Inflammatory macrophage treated with lipopolysaccharide for 4 hours (primary cell): ENCODE data around the gene NTF3.
"Not testable (repeated sequence)": the region's sequence is repeated elsewhere in the genome, so short reads cannot be mapped to it uniquely, and the experiment has no call there.

ENCODE experiments used
- DNase-seq: peaks from one replicate; pipeline ENCODE4 v3.0.0-alpha.2; 2020

NTF3 gene

DNA sequence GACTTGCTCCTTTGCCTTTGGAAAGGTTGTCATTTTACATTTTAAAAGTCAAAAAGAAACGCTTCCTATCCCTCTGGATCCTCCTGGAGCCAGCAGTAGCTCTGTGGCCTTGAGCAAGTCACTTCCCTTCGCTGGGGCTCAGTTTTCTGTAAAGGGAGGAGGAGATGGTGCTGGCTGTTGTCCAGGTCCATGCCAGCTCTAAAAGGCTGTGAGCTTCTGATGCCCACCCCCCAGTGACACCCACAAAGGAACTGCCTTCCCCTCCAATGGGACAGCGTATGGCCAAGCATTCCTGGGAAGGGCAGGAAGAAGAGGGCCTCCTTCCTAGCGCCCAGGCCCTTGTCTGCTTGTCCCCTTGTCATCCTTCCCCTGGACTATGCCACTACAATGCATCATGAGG lies 81.5 kb downstream of the NTF3 start:
- no peak for DNase-seq

DNA sequence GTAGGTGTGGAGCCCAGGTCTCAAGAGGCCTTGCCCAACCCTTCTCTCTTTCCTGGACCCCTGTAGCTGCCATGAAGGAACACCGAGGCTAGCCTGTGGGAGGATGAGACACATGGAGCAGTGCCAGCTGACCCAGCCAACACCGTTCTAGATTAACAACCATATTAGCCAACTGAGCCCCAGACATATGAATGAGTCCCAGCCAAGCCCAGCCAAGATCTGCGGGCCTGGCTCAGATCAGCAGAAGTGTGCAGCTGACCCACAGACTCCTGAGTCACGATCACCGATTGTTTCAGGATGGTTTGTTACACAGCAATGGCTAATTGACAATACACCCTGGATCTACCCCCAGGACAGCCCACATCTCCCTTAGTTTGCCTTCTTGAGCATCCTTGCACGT lies 82.1 kb downstream of the NTF3 start:
- DNase-seq = no peak

DNA sequence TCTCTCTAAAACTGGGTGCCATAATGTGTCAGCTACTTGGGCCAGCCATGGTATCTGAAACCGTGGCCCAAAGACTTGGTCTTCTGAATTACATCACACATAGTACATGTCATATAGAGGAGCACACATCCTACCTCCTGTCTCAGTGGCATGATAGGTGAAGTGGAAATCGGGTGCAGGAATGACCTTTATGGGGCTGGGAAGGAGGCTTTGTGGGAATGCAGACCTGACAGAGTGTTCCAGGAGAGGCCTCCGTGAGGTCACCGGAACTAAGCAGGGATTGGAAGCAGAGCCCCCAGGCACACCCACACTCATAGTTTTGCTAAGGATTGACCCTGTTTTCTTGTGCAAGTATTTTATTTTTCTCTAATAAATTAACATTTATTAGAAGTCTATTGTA lies 82.6 kb downstream of the NTF3 start:
- no peak for DNase-seq

DNA sequence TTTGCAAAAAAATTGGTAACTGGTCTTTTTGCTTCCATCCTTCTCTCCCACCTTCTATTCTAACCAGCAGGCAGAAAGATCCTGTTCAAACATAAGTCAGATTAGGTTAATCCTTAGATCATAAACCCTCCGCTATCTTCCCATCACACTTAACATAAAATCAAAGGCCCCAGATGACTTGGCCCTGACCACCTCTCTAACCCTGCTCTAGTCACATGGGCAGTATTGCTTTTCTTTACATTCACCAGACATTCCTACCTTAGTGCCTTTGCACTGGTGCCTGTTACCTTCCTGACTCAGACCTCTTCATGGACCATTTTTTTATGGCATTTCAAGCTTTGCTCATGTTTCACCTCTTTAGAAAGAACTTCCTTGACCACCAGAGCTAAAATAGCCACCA lies 83.5 kb downstream of the NTF3 start:
- DNase-seq = no peak

- no peak for DNase-seq
Observed at GRCh38 chr12:5516371-5517241, 84.7 kb downstream of the NTF3 start.

DNA sequence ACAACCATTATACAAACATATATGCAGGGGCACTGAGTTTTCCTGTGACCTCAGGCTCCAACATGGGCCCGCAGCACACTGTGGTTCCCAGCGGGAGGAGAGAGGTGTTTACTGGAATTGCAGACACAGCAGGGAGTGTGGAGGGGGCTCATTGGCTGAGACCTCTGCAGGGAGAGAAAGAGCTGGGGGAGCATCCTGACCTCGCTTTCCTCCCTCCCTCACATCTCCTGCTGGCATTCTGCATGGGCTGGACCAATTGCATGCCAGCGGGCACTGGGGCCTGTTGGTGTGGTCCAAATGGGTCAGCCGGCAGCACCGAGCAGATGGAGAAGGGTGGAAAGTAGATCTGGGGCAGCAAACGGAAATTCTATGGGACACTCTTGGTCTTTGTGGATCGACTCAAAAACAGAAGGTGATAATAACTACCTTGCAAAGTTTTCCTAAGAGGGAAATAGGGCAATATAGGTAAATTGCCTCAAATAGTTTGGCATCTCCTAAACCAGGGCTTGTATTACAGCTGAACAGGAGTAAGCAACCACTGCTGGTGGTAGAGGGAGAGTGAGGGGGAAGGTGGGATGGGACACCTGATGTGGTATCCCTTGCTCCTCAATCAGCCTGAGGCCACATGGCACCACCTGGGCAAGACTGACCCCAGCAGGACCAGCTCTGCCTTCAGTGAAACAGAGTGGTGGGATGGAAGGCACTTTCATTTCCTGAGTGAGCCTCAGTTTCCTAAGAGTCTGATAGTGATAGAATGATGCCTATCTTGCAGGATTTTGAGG lies 86.9 kb downstream of the NTF3 start:
- no peak for DNase-seq

- no peak for DNase-seq
Observed at GRCh38 chr12:5520037-5520436, 88.1 kb downstream of the NTF3 start.

DNA sequence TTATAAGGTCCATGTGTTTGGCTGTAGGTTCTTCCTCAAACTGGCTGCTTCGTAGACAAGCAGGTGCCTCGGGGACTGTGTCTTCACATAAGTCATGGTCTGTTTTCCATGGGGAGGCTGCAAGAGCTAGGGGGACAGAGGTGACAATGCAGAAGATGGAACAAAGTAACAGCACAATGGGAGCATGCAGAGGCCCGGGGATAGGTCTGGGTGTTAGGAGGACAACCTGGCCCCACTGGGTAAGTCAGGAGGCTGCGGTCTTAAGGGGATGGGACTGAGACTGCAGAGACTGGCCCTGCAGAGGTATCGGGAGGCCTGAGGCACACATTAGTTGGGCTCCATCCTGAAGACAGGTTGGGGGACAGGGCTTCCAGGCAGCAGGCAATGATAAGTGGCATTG lies 88.9 kb downstream of the NTF3 start:
- DNase-seq = no peak

- DNase-seq = no peak
Observed at GRCh38 chr12:5521456-5522325, 89.8 kb downstream of the NTF3 start.

- no peak for DNase-seq
Observed at GRCh38 chr12:5522432-5523335, 90.8 kb downstream of the NTF3 start.

DNA sequence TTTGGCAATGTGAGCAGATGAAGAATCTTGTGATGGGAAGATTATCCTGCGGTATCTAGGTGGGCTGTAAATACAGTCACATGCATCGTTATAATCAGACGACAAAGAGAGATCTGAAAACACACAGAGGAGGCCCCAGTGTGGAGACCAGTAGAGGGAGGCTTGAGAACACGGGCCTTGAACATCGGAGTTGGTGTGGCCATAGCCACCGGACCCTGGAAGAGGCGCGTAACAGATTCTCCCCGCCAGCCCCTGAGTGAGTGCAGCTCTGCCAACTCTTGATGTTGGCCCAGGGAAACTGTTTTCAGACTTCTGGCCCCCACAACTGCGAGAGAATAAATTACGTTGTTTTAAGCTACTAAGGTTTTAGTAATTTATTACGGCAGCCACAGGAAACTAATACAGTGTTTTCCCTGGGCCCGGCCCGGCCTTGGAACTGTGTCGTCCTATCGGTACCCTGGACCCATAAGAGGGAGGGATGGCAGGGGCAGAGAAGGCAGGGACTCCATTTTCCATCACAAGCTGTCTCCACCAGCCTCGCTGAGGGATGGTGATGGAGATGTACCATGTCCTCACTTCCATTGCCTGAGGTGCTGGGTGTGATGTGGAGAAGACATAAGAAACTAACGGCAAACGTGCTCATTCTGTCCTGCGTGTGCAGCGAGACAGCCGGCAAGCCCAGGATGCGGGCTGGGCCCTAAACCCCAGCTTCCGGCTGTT lies 91.6 kb downstream of the NTF3 start:
- no peak for DNase-seq

DNA sequence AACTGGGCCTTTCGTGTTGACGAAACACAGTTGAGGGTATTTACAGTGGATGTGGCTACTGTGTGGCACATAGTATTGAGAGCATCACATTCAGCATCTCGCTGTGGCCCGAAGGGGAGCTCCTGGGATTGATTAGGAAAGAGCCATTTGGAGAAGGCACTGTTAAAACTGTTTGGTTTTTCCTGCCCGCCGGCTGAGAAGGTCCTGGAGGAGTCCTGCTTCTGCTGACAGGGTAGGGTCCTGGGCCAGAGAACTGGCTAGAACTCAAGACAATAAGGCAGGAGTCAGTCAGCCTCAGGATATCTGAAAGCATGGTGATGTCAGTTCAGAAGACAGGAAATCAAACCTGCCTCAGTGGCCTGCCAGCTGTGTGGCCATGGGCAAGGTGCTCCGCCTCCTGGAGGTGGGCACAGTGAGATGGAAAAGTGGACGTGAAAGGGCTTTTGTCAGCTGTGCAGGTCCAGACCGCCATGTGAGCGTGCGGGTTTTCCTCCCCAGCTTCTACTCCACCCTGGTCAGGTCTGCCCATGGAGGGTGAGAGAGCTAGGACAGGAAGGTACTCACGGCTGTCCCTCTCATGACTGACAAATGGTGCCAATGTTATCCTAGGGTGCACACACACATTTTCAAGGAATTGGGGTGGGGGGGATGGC lies 92.3 kb downstream of the NTF3 start:
- DNase-seq = no peak

GRCh38 chr12:5524769-5525436 lies 93.0 kb downstream of the NTF3 start:
- DNase-seq = no peak

- no peak for DNase-seq
Observed at GRCh38 chr12:5525783-5526367, 94.0 kb downstream of the NTF3 start.

DNA sequence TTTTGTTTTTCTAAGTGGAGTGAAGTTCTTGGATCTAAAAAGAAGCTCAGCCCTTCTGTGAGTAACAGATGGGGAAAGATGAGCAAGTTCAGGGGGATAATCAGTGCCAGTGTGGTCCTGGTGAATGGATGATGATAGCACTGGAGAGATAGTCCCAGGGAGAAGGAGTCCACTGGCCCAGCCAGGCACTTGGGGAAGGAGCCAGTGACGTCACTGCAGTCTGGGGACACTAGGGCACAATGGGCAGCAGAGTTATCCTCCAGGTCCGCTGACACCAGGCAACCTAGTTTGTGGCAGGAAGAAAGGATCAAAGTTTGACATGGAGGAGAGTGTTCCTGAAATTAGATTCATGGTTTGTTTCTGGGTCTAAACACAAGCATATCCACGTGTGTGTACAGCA lies 101.5 kb downstream of the NTF3 start:
- DNase-seq = no peak

GRCh38 chr12:5534426-5535199 lies 102.7 kb downstream of the NTF3 start:
- DNase-seq = no peak

GRCh38 chr12:5535541-5535940 lies 103.6 kb downstream of the NTF3 start:
- DNase-seq = no peak

DNA sequence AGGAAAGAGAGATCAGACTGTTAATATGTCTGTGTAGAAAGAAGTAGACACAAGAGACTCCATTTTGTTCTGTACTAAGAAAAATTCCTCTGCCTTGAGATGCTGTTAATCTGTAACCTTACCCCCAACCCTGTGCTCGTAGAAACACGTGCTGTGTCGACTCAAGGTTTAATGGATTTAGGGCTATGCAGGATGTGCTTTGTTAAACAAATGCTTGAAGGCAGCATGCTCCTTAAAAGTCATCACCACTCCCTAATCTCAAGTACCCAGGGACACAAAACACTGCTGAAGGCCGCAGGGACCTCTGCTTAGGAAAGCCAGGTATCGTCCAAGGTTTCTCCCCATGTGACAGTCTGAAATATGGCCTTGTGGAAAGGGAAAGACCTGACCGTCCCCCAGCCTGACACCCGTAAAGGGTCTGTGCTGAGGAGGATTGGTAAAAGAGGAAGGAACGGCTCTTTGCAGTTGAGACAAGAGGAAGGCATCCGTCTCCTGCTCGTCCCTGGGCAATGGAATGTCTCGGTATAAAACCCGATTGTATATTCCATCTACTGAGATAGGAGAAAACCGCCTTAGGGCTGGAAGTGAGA lies 105.2 kb downstream of the NTF3 start:
- DNase-seq = not testable (repeated sequence)

DNA sequence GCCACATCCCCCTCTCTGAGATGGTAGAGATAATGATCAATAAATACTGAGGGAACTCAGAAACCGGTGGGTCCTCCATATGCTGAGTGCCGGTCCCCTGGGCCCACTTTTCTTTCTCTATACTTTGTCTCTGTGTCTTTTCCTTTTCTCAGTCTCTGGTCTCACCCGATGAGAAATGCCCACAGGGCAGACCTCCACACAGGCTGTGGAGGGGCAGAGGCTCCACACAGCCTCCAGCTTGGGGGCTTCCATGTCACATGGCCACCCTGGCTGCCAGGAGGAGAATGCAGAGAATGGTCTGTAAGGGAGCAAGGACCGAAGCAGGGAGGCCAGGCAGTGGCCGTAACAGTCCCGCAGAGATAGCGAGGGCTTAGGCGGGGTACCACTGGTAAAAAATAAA lies 105.9 kb downstream of the NTF3 start:
- DNase-seq = no peak
